NCI-H446 treated with DMSO at 0.1 percent for 48 hours (cell line): ENCODE measurements around the gene SEZ6.
A peak's percentile ranks its signal among the peaks of the same experiment; 100 is the strongest.

Experiments used
- DNase-seq: peaks from one replicate; lab custom pipeline; 2025; lab: John Stamatoyannopoulos, UW

Gene SEZ6

GRCh38 chr17:28974451-28974850 lies 31.4 kb downstream of the SEZ6 start:
- no peak for DNase-seq

GRCh38 chr17:28973425-28973824 lies 32.4 kb downstream of the SEZ6 start:
- DNase-seq: peak; percentile 8

- DNase-seq: no peak
Measured at GRCh38 chr17:28972437-28972836, 33.4 kb downstream of the SEZ6 start.

DNA sequence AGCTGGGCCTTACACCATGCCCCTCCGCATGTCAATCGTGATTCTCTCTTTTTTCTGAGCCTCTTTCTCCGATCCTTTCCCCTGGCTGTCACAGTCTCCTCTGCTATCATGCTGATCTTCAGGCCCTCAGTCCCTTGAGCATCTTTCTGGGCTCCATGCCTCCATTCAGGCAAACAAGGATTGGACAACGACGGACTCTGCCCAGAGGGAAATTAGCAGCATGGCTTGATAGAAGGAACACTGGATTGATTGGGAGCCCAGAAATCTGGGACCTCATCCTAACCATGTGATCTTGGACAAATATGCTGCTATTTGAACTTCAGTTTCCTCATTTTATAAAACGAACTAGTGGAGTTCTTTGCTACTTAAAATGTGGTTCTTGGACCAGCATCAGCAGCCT lies 35.0 kb downstream of the SEZ6 start:
- DNase-seq: no peak

GRCh38 chr17:28969706-28970393 lies 36.0 kb downstream of the SEZ6 start:
- DNase-seq: no peak

DNA sequence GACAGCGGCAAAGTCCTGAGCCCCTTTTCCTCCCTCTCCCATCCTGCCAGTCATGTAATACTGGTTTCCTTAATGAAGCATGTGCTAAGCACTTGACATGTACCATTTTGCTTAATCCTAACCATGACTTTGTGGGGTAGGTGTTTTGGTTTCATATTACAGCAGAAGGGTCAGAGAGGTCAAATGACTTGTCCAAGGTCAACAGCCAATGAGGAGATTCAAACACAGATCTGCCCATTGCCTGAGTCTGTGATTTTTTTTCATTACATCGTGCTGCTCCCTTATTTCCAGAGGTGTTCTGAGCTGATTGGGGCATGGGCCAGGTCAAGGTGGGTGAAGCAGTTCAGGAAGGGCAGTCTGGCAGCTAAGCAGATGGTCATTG lies 36.9 kb downstream of the SEZ6 start:
- no peak for DNase-seq

DNA sequence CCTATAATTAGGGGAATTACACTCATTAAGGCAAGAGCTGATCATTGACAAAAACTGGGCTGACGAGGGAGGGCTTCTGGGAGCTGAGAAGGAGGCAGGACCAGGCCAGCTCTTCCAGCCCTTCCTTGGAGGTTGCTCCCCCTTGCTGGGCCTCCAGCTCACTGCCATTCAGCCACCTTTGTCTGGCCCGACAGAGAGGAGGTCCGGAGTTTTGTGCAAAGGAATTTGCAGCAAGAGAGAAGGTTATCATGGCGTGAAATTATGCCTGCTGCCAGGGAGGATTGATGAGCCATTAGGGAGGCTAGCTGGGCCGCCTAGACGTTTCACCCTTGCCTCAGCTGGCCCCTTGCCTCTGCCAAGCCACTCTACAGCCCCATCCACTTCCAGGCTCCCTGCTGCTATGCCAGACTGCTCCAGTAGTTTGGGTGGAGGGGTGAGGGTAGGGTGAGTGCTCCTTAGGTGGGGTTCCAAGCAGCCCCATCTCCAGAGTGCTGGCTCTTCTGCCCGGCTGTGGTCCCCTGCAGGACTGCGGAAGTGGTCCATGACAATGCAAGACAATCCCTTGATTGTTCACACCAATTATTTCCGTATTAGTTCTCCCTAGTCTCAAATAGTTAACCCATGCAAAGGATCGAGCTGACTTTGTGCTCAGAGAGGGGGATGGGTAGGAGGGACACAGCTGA lies 37.5 kb downstream of the SEZ6 start:
- no peak for DNase-seq

DNA sequence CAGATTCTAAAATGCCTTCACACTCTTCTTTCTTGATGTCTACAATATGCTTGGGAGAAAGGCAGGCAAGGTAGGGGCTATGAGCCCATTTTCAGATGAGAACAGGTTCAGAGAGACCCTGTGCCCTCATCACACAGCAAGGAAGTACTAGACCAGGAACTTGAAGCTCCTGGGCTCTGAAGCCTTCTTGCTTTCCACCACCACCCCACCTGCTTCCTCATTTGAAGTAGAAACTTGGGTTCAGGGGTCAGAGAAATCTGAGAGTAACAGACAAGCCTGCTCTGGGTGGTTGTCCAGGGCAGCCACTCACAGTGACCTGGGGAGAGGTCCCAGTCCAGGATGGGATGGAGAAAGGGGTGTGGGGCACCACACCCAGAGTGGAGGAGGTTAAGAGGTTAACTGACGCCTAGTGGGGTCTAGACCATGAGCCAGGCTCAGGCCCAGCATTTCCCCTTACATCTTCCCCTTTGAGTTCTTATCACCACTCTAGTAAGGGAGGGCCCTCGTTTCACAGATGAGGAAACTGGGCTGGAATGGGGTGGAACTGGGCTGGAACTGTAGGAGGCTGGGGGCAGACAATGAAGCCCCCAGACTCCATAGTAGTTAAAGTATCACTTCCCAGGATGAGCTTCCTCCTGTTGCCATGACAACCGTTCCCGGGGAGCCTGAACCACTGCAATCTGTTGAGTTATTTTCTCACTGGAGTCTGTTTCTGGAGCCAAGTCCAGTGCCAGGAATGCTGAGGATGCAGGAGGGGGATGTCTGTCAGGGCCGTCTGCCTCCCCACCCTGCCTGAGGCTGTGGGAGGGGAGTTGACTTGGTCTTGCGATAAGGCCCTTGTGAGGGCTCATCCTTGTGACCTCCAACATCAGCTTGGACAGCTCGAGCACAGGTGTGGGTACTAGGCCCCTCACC lies 38.4 kb downstream of the SEZ6 start:
- peak; percentile 62 for DNase-seq

- no peak for DNase-seq
Measured at GRCh38 chr17:28963841-28964240, 42.0 kb downstream of the SEZ6 start.

DNA sequence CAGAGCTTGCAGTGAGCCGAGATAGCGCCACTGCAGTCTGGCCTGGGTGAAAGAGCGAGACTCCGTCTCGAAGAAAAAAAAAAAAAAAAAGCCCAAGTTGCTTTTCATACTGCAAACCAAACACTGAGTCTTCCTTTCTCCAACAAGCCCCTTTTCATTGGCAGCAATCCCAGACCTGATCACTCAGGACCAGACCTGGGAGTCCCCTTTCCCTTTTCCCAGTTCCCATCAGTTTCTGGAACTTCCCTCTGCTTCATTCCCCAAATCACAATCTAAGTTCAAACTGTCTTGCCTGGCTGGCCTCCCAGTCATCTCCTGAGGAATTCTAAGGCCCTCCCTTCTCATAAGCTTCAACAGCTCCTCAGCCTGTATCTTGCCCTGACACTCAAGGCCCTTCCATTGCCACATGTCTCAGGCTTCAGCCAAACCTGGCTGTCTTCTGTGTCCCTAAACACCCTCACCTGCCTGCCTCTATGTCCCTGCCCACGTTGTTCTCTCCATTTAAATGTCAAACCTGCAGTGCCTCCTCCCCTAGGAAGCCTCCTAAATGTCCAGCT lies 42.7 kb downstream of the SEZ6 start:
- no peak for DNase-seq

- DNase-seq: no peak
Measured at GRCh38 chr17:28961391-28961790, 44.4 kb downstream of the SEZ6 start.

DNA sequence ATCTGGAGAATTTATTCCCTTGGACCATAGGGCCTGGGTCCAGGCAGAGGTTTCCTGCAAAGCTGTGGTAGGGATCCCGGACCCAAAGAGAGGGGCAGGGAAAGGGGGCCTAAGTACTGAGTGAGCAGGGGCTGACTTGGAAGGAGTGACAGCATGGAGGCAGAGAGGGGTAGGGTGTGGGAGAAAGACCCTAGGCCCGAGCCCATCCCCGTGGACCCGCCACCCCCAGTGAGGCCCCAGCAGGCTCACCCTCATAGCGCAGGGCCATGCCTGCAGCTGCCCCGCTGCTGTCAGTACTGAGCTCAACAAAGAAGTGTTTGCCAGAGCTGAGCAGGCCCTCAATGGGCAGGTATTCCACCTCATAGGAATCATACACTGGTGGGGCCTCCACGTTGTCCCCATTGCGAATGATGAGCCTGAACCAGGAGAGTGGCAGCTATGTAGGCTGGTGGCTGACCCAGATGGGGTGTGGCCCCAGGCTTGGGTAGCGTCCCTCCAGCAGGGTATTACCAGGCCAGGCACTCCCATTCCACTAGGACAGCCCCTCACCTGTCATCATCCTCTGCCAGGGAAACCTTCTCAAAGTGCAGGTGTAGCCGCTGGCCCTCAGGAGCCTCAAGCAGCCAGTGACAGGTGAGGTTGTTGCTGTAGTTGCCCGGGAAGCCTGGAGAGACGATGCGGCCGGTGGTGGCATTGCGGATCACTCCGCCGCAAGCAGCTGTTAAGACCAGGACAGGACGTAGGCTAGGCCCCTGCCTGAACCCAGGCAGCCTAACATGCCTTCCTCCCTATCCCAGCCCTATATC lies 45.4 kb downstream of the SEZ6 start:
- DNase-seq: no peak

- no peak for DNase-seq
Measured at GRCh38 chr17:28959471-28959871, 46.4 kb downstream of the SEZ6 start.

DNA sequence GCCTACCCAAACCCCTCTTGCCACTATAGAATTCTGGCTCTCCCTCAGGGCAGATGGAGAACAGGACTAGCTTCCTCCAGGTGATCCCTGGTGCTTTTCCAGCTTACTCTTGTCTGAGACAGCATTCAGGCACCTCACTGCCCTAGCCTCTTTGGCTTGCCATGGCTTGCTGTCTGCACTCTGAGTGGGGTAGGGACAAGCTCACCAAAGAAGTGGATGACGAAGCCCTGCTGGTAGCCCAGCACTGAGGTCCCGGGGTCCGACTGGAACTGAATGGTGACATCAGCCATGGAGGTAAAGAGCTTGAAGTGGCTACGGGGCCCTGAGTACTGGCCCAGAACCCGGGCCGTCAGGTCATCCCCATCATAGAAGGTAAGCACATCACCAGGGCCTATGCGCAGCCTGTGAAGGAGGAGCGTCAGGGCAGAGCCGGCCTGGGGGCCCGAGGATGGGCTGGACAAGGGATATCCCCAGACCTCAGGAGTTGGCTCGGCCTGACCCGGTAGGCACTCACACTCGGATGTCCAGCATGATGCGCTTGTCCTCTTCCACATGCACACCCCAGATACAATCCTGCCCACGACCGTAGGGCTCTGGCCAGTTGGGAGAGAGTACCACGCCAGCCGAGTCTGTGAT lies 46.9 kb downstream of the SEZ6 start:
- no peak for DNase-seq

DNA sequence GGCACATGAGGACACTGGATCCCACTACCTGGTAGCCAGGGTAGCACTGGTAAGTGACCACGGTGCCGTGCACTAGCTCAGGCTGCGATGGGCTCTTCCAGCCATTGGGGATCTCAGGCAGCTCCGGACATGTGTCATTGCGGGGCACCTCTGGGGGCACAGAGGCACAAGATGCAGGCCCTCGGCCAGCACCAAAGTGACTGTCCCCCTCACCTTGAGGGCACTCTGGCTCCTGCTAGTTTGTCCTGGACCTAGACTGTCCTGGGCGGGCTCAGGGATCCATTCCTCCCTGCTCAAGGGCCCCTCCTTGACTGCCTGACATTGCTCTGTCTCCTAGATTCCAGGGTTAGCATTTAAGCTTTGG lies 47.9 kb downstream of the SEZ6 start:
- no peak for DNase-seq

DNA sequence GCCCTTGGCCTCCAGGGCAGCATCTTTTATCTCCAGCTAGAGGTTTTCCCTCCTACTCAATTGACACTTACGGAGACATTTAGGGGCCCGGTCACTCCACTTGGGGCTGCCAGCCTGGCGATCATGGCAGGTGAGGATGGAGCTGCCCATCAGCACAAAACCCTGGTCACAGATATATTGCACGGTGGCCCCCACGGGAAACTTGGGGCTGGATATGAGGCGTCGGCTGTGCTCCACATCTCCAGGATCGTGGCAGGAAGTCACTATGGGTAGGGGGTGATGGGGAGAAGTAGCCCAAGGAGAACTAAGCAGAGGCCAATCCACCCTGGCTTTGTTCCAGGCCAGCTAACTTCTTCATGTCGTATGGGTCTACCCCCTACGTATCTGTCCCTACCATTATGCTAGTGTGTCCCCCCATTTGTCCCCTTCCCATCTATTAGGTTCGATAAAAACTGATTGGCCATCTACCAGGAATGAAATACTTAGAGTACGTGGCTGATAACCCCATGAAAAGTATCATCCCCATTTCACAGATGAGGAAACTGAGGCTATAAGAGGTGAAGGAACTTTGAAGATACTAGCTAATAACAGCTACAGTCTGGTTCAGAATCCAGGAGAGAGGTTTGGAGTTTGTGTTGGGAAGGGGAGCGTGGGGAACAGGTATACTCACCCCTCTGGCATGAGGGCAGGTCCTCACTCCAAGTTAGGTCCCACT lies 48.4 kb downstream of the SEZ6 start:
- no peak for DNase-seq

- DNase-seq: no peak
Measured at GRCh38 chr17:28956861-28957260, 49.0 kb downstream of the SEZ6 start.

GRCh38 chr17:28956112-28956511 lies 49.7 kb downstream of the SEZ6 start:
- no peak for DNase-seq

DNA sequence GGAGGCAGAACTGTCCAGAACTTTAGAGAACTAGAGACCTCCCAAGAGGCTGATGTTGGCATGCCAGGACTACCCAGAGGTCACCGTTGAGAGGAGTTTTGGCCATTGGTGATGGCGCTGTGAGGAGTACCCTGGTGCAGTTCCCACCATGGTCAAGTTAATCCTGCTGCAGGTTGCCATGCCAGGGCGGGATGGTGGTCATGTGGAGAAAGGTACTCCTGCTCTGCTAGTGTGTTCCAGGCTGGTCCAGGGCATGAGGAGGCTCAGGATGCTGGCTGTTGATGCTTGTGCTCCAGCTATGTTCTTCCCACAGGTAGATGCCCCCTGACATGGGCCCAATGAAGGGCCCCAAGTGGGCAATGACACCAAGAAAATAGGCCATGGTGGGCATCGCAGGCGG lies 50.4 kb downstream of the SEZ6 start:
- no peak for DNase-seq

DNA sequence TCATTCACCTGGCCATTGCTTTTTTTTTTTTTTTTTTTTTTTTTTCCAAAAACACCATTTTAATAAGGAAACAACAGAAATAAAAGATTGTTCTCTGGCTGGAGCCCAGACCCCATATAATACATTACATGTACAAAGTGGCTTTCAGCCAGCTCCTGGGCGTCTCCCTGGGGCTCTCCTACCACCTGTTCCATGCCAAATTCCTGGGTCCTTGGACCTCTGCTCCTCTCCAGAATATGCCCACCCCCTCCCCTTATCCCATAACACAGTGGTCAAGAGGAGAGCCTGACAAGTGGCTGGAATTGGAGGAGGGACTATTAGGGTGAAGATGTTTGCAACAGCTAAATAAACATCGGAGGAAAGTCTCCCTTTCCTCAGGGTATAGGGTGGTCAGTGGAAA lies 50.9 kb downstream of the SEZ6 start:
- no peak for DNase-seq
